HFFc6 (cell line): Measurements from ENCODE around the gene PDILT. TPM values are rescaled to one million over a fixed set of nuclear protein-coding genes. Genes with fewer than 3 reads are reported as not detected.
A peak's percentile ranks its signal among the peaks of the same experiment; 100 is the strongest.

ENCODE experiments used
- DNase-seq: peaks from one replicate; pipeline ENCODE4 v3.0.0-alpha.2; 2018
- H3K27ac Mint-ChIP-seq: 2 replicates; pipeline ENCODE4 v1.8.0; 2020; ENCODE audit warnings: mild to moderate bottlenecking, mixed read lengths
- H3K27me3 Mint-ChIP-seq: 2 replicates; pipeline ENCODE4 v1.8.0; 2021; ENCODE audit warnings: mild to moderate bottlenecking, moderate library complexity, mixed read lengths; ENCODE audit not compliant: insufficient read depth
- H3K36me3 Mint-ChIP-seq: 2 replicates; pipeline ENCODE4 v1.8.0; 2021; ENCODE audit warnings: low read depth, mixed read lengths
- H3K4me1 Mint-ChIP-seq: 2 replicates; pipeline ENCODE4 v1.8.0; 2020; ENCODE audit warnings: low read depth, mixed read lengths
- H3K4me3 Mint-ChIP-seq: 2 replicates; pipeline ENCODE4 v1.8.0; 2020; ENCODE audit warnings: mild to moderate bottlenecking, moderate library complexity, mixed read lengths
- H3K9me3 Mint-ChIP-seq: 2 replicates; pipeline ENCODE4 v1.8.0; 2020; ENCODE audit warnings: mild to moderate bottlenecking, mixed read lengths
- total RNA-seq, 6 experiments: library from RNA; stranded (reverse); fragmentation: NEBNext Ultra II Directional; extraction: Animal tissue kit (Norgen Biotek cat#: 25700); gene quantifications; 2 replicates in 1 of 6; 3 replicates in 5 of 6; pipeline ENCODE4 v1.2.3, GENCODE V29; 2021
- TF ChIP-seq, protein P1 (sequence below): fragments of 200-600 bp; sonication (generic); IDR thresholded peaks from 2 replicates; pipeline ENCODE4 v1.5.0; 2021; ENCODE audit warnings: antibody characterized with exemption, mild to moderate bottlenecking

PDILT gene
- total RNA-seq, 6 experiments from 2014 or later, result not detected

DNA sequence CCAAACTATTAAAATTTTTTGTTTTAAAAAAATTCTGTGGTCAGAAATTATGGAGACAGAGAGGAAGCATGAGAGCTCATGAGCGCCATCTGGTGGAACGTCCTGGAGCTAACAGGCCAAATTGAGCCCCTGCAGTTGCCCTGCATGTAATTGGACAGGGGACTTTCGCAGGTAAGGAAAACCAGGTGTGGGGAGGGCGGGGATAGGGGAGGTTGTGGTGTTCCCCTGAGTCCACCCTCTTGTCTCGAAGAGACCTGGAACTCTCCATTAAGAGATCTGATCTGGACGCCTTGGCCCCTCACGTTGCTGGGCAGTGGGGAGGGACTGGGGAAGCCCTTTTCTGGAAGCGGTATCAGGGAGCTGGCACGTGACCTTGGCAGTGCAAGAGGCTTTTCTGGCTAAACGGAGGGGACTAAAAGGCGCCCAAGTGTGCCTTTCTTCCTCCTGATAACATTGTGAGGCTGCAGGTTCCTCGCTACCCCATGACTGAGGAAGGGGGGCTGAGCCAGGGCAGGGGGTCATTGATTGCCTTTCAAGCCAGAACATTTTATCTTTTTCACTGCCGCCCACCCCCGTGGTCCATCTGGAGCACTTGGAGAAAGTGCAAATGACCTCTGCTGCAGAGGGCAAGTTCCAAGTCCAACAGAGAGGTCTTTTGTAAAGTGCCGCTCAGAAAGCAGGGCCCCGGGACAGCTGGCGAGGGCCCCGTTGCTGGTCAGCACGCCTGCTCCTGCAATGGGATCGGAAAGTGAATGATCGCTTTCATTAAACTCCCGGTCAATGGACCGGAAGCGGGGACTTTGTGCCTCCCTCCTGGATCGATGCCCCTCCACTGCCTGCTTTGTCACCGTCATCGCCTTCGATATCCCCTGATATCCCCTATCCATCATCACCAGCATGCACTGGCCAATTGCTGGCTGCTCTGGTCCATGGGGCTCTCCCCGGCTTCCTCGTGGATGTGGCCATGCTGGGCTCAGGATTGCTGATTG lies 18.4 kb downstream of the PDILT start:
- Mint-ChIP-seq H3K36me3 (no peaks in the 10 kb centered on the region), H3K4me1 (no peaks in the 10 kb centered on the region), H3K27me3 (no peaks in the 10 kb centered on the region), H3K9me3 (no peaks in the 10 kb centered on the region), H3K4me3 (no peak overlapping the region), H3K27ac (no peak overlapping the region)
- DNase-seq, result peak; percentile 27
- TF ChIP-seq, protein P1, sequence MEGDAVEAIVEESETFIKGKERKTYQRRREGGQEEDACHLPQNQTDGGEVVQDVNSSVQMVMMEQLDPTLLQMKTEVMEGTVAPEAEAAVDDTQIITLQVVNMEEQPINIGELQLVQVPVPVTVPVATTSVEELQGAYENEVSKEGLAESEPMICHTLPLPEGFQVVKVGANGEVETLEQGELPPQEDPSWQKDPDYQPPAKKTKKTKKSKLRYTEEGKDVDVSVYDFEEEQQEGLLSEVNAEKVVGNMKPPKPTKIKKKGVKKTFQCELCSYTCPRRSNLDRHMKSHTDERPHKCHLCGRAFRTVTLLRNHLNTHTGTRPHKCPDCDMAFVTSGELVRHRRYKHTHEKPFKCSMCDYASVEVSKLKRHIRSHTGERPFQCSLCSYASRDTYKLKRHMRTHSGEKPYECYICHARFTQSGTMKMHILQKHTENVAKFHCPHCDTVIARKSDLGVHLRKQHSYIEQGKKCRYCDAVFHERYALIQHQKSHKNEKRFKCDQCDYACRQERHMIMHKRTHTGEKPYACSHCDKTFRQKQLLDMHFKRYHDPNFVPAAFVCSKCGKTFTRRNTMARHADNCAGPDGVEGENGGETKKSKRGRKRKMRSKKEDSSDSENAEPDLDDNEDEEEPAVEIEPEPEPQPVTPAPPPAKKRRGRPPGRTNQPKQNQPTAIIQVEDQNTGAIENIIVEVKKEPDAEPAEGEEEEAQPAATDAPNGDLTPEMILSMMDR, result peak; percentile 92

GRCh38 chr16:20383106-20384029 lies 21.2 kb downstream of the PDILT start:
- H3K27me3 Mint-ChIP-seq, result no peaks in the 10 kb centered on the region
- no peaks in the 10 kb centered on the region for H3K9me3 Mint-ChIP-seq
- no peaks in the 10 kb centered on the region for H3K4me1 Mint-ChIP-seq
- H3K27ac Mint-ChIP-seq, result no peak overlapping the region
- peak; percentile 64 for DNase-seq
- TF ChIP-seq, protein P1, result peak; percentile 80
- no peaks in the 10 kb centered on the region for H3K36me3 Mint-ChIP-seq
- H3K4me3 Mint-ChIP-seq, result no peak overlapping the region

DNA sequence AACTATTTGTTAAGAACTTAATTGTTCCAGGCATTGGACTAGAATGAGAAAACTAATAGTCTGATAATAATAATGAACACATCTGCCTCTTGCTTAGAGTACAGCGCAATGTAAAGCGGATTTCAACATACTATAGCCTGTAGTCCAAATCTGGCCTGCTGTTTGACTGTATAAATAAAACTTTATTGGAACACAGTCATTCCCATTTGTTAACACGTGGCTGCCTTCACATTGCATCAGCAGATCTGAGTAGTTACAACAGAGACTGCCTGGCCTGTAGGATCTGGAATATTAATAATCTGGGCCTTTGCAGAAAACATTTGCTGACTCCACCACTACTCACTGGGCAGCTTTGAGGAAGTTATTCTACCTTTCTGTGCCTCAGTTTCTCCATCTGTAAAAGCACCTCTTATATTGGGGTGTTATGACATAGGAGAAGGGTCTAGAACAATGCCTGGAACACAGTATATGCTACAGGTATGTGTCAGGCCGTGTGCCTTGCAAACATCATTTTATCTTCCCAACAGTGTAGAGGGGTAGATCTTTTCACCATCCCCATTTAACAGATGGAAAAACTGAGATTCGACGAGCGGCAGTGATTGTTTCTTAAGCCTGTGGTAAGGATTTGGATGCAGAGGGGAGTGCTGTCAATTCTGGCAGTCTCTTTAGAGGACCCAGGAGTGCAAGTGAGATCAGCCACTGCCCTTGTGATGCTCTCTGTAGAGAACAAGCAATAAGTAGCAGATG lies 22.2 kb downstream of the PDILT start:
- H3K36me3 Mint-ChIP-seq, result no peaks in the 10 kb centered on the region
- DNase-seq, result no peak
- TF ChIP-seq, protein P1, result no peak

DNA sequence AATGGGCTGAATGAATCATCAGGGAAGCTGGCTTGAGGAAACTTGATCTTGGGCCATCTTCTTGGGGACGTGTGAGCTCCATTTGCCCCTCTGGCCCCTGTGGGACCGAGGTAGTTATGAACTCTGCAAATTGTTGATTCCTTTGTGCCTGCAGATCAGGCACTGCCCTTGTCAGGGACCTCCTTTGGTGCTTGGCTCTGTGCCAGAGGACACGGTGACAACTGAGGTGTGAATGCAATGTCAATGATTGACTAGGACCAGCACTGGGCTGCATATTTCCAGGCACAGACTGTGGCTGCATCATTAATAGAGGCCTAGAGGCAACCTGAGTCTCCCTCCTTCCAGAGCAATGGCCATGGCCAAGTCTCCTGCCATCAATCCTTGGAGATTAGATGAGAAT lies 23.8 kb downstream of the PDILT start:
- DNase-seq, result no peak

More for the DNA sequence above, 22.2 kb downstream of the PDILT start:
- Mint-ChIP-seq H3K9me3 (no peaks in the 10 kb centered on the region), H3K27me3 (no peaks in the 10 kb centered on the region), H3K4me1 (no peaks in the 10 kb centered on the region), H3K4me3 (no peak overlapping the region), H3K27ac (no peak overlapping the region)

More for the DNA sequence above, 23.8 kb downstream of the PDILT start:
- Mint-ChIP-seq H3K4me1 (no peaks in the 10 kb centered on the region), H3K36me3 (no peaks in the 10 kb centered on the region), H3K27me3 (no peaks in the 10 kb centered on the region), H3K4me3 (no peak overlapping the region), H3K9me3 (no peaks in the 10 kb centered on the region), H3K27ac (no peak overlapping the region)
- TF ChIP-seq, protein P1, result no peak
